RWPE2 (cell line): Measurements from ENCODE around the gene KRTAP5-11.
"Not testable (repeated sequence)": the region's sequence is repeated elsewhere in the genome, so short reads cannot be mapped to it uniquely, and the experiment has no call there.

Source experiments
- ATAC-seq: fragments of 200-7000 bp; cut with Tn5 transposase; 3 replicates; pipeline ENCODE4 v1.9.1; 2021; ENCODE audit warnings: low read depth
- DNase-seq: peaks from one replicate; pipeline ENCODE4 v3.0.0-alpha.2; 2020; ENCODE audit warnings: low spot score
- H3K27ac ChIP-seq: fragments of 450-650 bp; 2 replicates; pipeline ENCODE4 v1.5.1; 2017; ENCODE audit warnings: mild to moderate bottlenecking; ENCODE audit not compliant: poor library complexity, severe bottlenecking
- H3K27me3 ChIP-seq: fragments of 250-450 bp; sonication (Bioruptor Pico); 2 replicates; pipeline ENCODE4 v1.5.1; 2021; ENCODE audit warnings: mild to moderate bottlenecking, moderate library complexity; ENCODE audit not compliant: insufficient read depth, poor library complexity, severe bottlenecking
- H3K36me3 ChIP-seq: fragments of 250-450 bp; sonication (Bioruptor Pico); 2 replicates; pipeline ENCODE4 v1.5.1; 2020; ENCODE audit warnings: low read depth, mild to moderate bottlenecking, moderate library complexity
- H3K4me1 ChIP-seq: fragments of 250-450 bp; sonication (Bioruptor Pico); 2 replicates; pipeline ENCODE4 v1.5.1; 2021; ENCODE audit warnings: mild to moderate bottlenecking, moderate library complexity; ENCODE audit not compliant: insufficient read depth, poor library complexity, severe bottlenecking
- H3K4me3 ChIP-seq: fragments of 250-450 bp; sonication (Bioruptor Pico); 2 replicates; pipeline ENCODE4 v1.5.1; 2021; ENCODE audit warnings: mild to moderate bottlenecking, moderate library complexity; ENCODE audit not compliant: severe bottlenecking
- H3K9me3 ChIP-seq: fragments of 250-450 bp; sonication (Bioruptor Pico); 2 replicates; pipeline ENCODE4 v1.5.1; 2021; ENCODE audit warnings: mild to moderate bottlenecking, moderate library complexity; ENCODE audit not compliant: severe bottlenecking
- CTCF ChIP-seq: fragments of 450-650 bp; IDR thresholded peaks from one replicate; pipeline ENCODE4 v1.5.1; 2017; ENCODE audit warnings: mild to moderate bottlenecking, moderate library complexity; ENCODE audit not compliant: poor library complexity, severe bottlenecking

Gene KRTAP5-11

GRCh38 chr11:71608272-71608671 lies 25.6 kb upstream of the KRTAP5-11 start:
- not testable (repeated sequence) for H3K9me3 ChIP-seq, H3K27me3 ChIP-seq, H3K27ac ChIP-seq, DNase-seq, H3K4me1 ChIP-seq, H3K36me3 ChIP-seq, ATAC-seq
- peak overlapping the region; percentile 17 for H3K4me3 ChIP-seq

- H3K9me3 ChIP-seq, DNase-seq, H3K27me3 ChIP-seq, H3K27ac ChIP-seq, ATAC-seq, H3K4me1 ChIP-seq, H3K36me3 ChIP-seq: not testable (repeated sequence)
- H3K4me3 ChIP-seq = peak overlapping the region; percentile 17
Measured at GRCh38 chr11:71607520-71608216, 25.0 kb upstream of the KRTAP5-11 start.

GRCh38 chr11:71606853-71607519 lies 24.3 kb upstream of the KRTAP5-11 start:
- not testable (repeated sequence) for H3K36me3 ChIP-seq, ATAC-seq, DNase-seq, H3K9me3 ChIP-seq, H3K4me3 ChIP-seq, H3K4me1 ChIP-seq, H3K27me3 ChIP-seq, H3K27ac ChIP-seq

- peak; percentile 51 for TF ChIP-seq CTCF
- not testable (repeated sequence) for DNase-seq, H3K27me3 ChIP-seq, H3K36me3 ChIP-seq, H3K9me3 ChIP-seq, H3K4me1 ChIP-seq, H3K4me3 ChIP-seq, ATAC-seq, H3K27ac ChIP-seq
Measured at GRCh38 chr11:71604798-71605488, 22.3 kb upstream of the KRTAP5-11 start.

- not testable (repeated sequence) for H3K27ac ChIP-seq, ATAC-seq, H3K9me3 ChIP-seq, DNase-seq, H3K27me3 ChIP-seq, H3K4me1 ChIP-seq, H3K36me3 ChIP-seq, H3K4me3 ChIP-seq
Measured at GRCh38 chr11:71603221-71603620, 20.5 kb upstream of the KRTAP5-11 start.

- ATAC-seq = not testable (repeated sequence)
Measured at GRCh38 chr11:71589546-71589920, 6.9 kb upstream of the KRTAP5-11 start.

GRCh38 chr11:71588822-71589545 lies 6.3 kb upstream of the KRTAP5-11 start:
- H3K4me3 ChIP-seq, H3K9me3 ChIP-seq, H3K4me1 ChIP-seq, H3K27me3 ChIP-seq, ATAC-seq, H3K27ac ChIP-seq, DNase-seq, H3K36me3 ChIP-seq: not testable (repeated sequence)

More at GRCh38 chr11:71589546-71589920, 6.9 kb upstream of the KRTAP5-11 start:
- H3K27me3 ChIP-seq, DNase-seq, H3K4me1 ChIP-seq, H3K9me3 ChIP-seq, H3K27ac ChIP-seq, H3K4me3 ChIP-seq, H3K36me3 ChIP-seq: not testable (repeated sequence)

- not testable (repeated sequence) for DNase-seq, H3K27ac ChIP-seq, H3K27me3 ChIP-seq, ATAC-seq, H3K4me1 ChIP-seq, H3K36me3 ChIP-seq, H3K4me3 ChIP-seq, H3K9me3 ChIP-seq
Measured at GRCh38 chr11:71588314-71588713, 5.6 kb upstream of the KRTAP5-11 start.

- not testable (repeated sequence) for H3K27me3 ChIP-seq, H3K27ac ChIP-seq, ATAC-seq, H3K9me3 ChIP-seq, DNase-seq, H3K4me1 ChIP-seq, H3K36me3 ChIP-seq, H3K4me3 ChIP-seq
Measured at GRCh38 chr11:71585673-71586072, 3.0 kb upstream of the KRTAP5-11 start.

- not testable (repeated sequence) for H3K27ac ChIP-seq, H3K27me3 ChIP-seq, H3K36me3 ChIP-seq, DNase-seq, H3K9me3 ChIP-seq, H3K4me3 ChIP-seq, ATAC-seq, H3K4me1 ChIP-seq
Measured at GRCh38 chr11:71582969-71583368, 294 bp upstream of the KRTAP5-11 start.
